HG02970 (cell line): Measurements from ENCODE around the gene NDUFA13.
A peak's percentile ranks its signal among the peaks of the same experiment; 100 is the strongest.
"Not testable (repeated sequence)": the region's sequence is repeated elsewhere in the genome, so short reads cannot be mapped to it uniquely, and the experiment has no call there.

Experiments used
- ATAC-seq: cut with Tn5 transposase; IDR thresholded peaks from one replicate; pipeline ENCODE4 v1.9.1; 2021; ENCODE audit warnings: mild to moderate bottlenecking, moderate library complexity, moderate number of reproducible peaks; ENCODE audit not compliant: unreplicated experiment, low FRiP score

Gene NDUFA13

DNA sequence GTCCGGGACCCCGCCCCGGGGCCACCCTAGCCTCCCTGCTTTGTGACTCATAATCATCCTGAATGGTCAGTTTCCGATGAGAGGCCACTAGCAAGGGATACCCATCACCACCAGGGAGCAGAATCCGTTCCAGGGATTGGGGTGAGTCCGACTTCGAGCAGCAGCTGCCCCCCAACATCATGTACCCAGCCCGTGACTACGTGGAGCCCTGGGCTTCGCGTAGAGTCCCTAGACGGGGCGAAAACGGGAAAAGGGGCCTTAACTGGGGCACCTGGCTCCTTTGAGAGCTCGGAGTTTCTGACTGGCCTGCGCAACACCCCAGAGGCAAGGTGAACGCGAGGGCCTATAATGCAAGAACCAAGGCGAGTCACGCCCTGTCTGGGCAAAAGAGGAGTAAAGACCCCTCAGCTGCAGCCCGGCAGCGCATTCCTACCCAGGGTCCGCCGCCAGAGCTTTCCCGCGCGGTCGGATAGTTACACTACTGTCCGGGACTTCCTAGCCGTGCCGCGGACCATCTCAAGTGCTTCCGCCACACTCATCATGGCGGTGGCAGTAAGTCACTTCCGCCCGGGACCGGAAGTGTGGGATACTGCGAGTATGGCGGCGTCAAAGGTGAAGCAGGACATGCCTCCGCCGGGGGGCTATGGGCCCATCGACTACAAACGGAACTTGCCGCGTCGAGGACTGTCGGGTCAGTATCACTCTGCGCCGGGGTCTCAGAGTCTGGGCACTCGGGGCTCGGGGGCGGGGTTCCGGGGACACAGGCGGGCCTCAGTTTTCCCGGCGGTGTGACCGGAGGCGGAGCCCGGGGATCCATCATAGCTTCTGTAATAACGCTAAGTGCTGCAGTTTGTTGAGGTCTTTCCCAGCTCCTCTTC is at the start of gene NDUFA13:
NDUFA13 (plus strand) TSS at position 584 of the 878 bp plus-strand sequence; CDS start at position 598, 14 bp downstream.
- ATAC-seq, result peak; percentile 90

DNA sequence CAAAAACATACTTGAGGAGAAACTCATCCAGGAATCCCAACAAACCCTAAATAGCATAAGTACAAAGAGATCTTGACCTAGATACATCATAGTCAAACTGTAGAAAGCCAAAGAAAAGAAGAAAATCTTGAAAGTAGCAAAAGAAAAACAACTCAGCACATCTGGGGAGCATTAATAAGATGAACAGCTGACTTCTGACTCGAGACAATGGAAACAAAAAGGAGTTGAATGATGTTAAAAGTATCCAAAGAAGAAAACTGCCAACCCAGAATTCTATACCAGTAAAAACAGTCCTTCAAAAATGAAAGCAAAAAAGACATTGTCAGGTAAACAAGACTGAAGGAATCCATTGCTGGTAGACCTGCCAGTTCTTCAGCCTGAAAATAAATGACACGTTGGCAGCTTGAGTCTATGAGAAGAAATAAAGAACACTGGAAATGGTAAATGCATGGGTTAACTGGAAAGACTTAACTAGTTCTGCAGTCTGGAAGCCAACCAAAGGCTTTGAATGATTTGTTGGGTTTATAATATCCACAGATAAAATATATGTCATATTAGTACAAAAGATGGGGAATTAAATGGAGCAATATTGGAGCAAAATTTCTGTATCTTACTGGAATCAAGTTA is 47.5 kb upstream of the NDUFA13 start:
- ATAC-seq, result no peak

DNA sequence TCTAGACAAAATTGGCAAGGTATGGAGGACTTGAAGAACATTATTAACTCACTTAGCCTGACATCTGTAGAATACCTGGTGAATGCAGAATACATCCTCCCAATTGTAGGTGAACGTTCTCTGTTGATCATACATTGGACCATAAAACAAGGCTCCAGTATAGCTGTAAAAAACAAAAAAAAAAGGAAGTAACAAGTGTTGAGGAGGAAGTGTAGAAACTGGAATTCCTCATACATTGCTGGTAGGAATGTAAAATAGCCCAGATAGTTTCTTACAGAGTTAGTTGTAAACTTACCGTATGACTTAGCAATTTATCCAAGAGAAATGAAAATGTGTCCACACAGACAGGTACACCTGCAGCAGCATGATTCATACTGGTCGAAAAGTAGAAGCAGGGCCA is 45.4 kb upstream of the NDUFA13 start:
- ATAC-seq, result no peak

DNA sequence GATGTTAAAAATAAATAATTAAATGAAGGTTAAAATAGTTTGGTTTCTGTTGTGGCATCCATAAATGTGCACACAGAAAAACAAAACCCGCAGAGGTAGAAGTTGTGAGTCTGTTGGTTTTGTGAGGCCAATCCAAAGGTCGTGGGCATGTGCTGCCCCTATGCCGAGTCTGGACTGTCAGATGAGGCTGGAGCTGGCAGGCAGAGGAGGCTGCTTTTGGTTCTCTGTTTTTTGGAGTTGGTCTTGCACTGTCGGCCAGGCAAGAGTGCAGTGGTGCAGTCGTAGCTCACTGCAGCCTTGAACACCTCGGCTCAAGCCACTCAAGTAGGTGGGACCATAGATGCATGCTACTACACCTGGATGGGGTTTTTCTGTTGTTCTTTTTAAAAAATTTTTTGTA is 44.3 kb upstream of the NDUFA13 start:
- no peak for ATAC-seq

DNA sequence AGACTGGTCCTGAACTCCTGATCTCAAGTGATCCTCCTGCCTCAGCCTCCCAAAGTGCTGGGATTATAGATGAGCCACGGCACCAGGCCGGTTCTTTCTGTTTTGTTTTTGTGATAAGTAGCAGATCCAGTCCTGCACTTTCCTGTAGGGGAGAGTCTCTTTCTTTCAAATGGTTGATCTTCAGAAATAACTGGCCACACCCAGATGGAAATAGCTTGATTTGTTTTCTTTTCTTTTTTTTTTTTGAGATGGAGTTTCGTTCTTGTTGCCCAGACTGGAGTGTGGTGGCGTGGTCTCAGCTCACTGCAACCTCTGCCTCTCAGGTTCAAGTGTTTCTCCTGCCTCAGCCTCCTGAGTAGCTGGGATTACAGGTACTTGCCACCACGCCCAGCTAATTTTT is 43.9 kb upstream of the NDUFA13 start:
- not testable (repeated sequence) for ATAC-seq

DNA sequence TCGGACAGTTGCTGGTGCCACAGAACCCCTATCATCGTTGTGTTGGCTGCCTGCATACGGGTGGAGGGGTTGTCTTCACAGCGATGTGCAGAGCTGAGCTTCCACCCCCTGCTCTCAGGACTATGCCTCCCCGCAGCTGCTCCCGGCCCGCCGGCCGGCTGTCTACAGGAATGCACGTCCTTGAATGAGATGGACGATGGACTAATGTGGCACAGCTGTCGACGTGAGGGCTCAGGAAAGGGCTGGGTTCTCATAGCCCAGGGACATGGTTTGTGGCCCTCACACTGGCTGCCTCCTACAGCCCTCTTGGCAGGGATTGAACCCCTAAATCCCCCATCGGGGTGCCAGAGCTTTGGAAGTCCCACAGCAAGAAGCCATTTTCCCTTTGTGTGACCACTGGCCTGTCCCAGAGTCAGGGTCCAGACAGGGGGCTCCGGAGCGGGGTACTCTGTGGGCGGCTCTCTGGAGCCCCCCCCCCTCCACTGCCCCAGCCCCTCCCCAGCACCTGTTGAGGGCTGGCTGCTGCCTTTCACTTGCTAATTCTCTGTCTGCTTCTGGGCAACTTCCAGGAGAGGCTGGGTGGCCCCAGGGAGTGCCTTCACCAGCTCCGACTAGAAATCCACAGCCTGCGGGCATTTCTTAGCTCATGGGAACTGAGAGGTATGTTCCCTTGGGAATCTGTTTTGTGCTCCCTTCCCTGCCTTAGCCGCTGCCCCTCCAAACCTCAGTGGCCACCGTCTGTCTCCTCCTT is 40.8 kb upstream of the NDUFA13 start:
- ATAC-seq, result no peak

DNA sequence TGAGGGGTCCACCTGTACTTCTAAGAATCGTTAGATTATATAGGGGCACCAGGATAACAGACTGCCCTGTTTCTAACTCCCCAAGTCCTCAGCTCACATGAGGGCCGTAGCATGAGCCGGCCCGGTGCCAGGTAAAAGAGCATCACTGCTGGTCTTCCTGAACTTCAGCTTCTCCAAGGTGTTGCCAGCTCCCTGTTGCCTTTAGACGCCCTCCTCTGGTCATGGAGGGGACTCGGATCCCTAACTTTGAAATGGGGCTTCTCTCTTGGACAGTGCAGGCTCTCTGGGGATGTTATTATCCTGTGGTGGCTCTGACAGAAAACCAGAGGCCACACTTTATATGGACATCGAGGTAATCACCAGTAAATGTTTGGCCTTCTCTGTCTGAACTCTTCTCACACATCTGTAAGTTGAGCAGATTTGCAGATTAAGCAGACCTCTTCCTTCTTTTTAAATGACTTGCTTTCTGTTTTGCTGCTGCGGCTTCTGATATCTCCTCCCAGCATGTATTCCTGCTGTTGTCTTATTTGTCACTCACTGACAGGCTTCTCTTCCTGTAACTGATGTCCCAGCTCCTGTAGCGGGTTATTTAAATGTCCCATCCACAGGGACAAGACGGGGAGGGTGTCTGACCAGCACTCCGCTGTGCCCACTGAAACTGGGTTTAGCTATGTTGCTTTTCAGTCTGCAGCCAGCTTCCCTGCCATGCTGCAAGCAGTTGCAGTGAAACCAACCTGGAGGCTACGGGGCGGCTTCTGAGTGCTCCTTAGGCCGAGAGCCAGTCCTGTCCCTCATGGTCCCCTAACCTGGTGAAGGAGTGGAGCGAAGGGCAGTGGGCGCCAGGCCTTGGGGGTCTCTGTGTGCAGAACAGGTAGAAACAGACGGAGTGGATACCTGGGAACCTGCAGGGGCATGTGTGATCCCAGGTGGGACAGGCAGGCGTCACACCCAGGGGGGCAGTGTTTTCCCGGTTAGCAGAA is 39.9 kb upstream of the NDUFA13 start:
- ATAC-seq, result no peak

DNA sequence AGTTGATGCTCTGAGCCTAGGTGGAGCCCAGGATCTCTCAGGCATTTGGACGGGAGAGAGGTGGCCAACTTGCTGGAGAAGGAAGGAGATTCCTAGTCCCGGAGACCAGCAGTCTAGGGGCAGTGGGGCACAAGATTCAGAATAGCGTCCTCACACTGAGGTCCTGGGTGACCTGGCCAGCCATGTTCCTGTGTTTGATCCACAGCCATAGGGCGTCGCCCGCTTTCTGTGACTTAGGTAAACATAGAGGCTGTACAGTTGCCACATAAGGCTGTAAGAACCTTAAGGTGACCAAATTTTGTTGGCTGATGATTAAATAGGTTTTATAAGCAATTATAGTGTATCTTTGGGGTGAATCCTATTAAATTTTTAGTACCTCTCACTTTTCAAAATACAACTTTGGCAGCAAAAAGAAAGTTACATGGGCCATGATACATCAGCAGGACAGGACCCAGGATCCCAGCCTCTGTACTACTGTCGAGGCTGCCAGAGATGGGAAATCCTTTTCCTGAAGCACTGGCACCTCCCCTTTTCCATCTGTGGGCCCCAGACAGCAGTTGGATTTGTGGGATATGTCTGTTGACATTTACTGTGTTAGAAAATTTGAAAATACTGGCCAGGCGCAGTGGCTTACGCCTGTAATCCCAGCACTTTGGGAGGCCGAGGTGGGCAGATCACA is 38.2 kb upstream of the NDUFA13 start:
- ATAC-seq, result no peak

DNA sequence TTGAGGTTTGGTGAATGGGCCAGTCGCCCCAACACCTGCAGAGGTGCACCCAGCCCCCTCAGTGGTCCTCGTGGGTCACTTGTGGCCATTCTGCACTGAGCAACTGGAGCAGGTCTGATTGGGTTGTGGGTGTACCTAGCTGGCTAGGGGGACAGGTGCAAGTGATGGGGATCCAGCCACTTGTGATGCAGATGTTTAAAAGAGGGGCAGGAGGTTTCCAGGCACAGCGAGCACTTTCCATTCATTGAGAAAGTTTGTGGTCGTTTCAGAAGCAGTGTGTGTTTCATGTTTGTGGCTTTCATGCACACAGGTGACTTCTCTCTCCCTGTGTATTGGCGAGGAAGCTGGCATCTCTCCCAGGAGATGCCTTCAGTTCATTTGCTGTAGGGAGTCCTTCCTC is 35.3 kb upstream of the NDUFA13 start:
- ATAC-seq, result no peak

DNA sequence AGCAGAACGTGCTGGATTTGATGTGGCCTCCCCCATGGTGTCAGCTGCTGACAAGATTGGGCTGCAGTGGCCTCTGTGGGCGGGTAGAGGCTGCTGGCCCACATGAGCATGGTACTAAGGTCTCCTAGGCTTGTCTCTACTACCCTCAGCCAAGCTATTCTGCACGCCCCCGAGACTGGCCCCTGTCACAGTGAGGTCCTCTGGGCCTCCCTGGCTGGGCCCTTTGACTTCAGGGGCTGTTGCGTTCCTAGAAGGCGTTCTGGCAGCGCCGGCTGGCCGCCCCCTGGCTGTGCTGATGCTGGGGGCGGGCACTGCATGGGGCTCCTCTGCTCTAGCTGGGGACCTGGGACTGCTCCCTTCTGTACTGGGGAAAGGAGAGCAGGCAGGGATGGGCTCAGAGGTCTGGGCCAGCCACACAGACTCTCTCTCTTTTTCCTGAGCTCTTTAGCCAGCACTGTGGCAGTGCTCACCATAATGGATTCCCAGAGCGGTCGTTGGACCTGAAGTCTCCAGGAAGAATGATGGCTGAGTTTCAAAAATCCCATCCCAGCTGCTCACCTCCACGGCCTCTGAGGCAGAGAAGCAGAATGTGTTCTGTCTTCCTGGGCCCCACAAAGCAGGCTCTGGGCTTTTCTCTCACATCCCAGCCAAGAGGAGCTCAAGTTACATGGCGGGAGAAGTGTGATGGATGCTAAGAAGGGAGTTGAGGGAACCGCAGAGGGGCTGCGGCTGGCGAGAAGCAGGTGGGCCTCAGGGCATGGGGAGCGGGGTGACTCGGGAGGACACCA is 33.0 kb upstream of the NDUFA13 start:
- no peak for ATAC-seq

DNA sequence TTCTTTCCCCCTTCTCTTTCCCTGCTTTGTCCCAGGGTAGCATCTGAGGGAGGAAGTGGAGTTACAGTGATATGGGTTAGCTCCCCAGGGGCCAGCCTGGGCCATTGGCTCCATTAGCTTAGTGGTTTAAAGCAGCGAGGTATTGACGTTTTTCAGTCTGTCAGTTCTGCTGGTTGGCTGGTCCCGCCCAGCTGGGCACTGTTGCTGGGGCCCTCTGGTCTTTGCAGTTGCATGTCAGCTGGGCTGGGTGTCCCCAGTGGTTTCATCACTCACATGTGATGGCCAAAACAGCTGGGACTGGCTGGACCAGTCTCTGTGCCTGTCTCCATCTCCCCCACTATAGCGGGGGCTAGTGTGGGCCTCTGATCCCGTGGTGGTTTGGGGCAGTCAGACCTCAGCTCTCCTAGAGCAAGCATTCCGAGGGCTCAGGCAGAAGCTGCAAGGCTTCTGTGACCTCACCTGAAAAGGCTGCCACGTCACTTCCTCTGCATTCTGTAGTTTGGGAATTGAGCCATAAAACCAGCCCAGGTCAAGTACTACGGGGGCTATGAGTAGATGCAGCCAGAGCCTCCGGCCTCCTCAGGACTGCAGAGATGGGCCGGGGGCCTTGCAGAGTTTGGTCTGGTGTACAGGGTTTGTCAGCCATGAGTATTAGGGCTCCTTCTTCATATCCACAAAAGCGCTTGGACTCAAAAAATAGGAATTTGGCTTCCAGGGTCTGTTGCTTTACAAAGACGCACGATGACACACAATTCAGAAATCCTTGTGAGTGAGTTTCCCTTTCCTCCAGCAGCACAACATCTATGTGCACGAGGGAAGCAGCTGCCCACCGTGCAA is 30.6 kb upstream of the NDUFA13 start:
- ATAC-seq, result no peak

DNA sequence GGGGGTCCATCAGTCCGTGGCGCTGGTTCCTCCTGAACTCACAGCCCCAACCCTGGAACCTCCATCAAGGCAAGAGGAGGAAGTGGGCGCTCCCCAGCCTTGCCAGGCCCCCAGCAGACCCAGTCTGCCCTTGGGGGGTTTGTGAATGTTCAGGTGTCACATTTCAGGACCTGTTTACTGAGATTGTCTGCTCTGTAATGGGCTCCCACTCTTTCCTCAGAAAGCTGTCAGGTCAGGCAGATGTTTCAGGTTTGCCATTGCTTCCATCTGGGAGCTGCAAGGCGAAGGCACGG is 30.1 kb upstream of the NDUFA13 start:
- no peak for ATAC-seq

DNA sequence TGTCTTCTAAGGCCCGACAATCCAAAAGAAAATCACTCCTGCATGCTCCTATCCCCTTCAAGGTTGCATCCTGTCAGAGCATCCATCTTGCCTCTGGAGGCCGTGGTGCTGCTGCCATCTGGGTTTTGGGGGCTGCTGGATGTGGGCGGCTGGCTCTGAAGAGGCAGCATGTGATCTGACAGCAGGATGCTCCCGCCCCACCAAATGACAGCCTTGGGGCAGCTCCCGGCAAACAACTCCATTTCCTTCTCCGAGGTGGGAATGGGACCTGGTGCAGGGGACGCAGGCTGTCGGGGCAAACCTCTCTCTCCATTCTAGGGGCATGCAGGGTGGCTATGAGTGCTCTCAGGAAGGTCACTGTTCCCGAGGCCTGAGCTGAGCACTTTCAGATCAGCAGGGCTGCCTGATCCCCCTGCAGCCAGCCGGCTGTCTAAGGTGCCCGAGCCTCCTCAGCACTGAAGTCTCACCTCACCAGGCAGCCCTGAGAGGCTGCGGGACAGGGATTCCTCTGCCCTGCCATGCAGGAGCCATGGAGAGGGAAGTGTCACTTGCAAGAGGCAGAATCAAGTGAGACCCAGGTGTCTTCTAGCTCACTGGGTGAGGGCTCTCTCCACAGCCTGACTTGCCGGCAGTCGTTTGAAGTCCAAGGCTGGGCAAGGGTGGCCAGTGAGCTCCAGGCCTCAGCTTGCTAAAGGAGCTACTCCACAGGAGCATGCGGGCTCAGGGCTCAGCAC is 29.5 kb upstream of the NDUFA13 start:
- ATAC-seq, result no peak

DNA sequence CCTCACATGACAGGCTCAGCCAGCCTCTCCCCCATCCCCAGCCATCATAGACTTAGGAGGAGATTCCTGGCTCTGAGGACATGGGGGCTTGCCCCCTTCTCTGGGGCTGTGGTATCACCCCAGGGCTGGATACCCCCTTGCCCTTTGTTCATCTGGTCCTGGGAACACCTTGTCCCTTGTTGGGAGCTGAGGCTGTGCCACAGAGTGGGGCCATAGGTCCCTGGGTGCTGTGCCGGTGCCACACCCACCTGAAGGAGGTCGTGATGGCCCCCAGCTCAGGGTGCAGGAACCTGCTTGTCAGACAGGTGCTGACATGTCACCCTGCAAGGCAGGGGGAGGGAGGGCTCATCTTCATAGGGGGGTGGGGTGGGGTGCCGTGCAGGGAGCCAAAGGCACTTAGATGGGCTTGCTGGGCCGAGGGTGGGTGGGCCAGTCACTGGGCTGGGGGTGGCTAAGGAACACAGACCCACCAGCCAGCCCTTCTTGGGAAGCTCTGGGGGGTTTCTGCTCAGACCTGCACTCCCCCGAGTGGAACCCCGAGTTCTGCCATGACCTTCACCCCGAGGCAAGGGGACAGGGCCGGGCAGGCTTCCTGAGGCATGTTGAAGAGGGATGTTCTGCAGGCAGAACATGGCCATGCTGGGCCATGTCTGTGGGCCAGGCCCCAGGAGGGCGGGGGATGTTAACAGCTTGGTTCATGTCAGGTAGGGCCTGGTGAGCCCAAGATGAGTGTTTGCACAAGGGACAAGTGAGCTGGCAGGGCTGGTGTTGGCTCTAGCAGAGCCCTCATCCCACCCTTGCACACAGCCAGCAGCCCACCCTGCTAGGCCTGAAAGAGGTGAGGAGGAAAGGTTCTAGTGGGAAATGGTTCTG is 28.7 kb upstream of the NDUFA13 start:
- ATAC-seq, result no peak

DNA sequence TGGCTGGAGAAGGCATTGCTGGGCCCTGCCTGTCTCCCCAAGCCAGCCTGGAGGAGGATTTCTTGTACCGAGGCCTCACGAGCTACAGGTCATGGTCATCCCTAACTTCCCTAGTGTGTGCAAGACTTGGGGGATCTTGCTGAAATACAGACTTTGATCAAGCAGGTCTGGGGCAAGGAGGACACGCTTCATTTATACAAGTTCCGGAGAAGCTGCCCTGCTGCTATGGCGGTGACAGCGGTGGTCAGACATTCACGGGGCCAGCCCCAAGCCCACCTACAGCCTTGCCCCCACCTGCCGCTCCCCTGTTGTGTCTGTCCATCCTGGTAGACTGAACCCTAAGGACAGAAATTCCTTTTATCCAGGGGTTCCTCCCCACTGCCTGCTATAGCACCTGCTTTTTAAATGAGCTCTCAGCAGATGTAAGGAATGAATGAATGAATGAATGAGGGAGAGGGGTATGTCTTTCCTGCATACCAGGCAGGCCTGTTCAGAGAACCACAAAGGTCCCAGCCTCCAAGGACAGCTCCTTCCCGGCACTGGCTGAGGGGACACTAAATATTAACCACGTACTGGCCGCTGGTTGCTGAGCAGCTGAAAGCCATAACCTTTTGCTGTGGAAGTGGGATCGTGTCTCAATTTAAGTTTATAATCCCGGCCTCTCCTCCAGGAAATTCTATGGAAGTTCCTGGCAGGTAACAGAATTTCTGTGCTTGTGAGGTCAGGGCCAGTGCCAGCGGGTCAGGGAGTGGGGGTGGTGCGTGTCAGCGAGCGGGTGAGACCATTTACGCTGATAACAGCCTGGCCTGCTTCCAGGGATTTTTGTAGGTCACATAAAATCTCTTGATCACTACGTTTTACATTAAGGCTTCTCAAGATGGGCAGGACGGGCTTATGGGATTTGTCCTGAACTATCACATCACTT is 27.8 kb upstream of the NDUFA13 start:
- ATAC-seq, result no peak
